Effector CD4-positive, alpha-beta T cell (primary cell): Measurements from ENCODE around the gene OXLD1.
A peak's percentile ranks its signal among the peaks of the same experiment; 100 is the strongest.
"Not testable (repeated sequence)": the region's sequence is repeated elsewhere in the genome, so short reads cannot be mapped to it uniquely, and the experiment has no call there.

Source experiments
- DNase-seq: peaks from one replicate; pipeline ENCODE4 v3.0.0-alpha.2; 2020

Gene OXLD1

DNA sequence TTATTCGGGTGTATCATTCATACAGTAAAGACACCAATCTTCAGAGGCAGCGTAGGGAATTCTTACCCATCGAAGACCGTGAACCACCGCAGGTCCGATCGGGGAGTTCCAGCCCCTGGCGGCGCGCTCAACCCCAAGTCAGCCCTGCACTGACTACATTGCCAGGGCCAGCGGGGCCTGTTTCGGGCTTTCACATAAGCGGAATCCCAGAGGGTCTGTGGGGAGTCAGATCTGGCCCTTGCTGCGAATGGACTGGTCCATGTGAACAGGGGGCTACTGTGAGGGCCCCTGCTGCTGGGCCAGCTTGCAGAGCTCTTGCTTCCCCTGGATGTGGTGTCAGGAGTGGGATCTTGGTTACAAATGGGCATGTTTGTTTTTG, 17.7 kb downstream of the OXLD1 start:
- DNase-seq = no peak

DNA sequence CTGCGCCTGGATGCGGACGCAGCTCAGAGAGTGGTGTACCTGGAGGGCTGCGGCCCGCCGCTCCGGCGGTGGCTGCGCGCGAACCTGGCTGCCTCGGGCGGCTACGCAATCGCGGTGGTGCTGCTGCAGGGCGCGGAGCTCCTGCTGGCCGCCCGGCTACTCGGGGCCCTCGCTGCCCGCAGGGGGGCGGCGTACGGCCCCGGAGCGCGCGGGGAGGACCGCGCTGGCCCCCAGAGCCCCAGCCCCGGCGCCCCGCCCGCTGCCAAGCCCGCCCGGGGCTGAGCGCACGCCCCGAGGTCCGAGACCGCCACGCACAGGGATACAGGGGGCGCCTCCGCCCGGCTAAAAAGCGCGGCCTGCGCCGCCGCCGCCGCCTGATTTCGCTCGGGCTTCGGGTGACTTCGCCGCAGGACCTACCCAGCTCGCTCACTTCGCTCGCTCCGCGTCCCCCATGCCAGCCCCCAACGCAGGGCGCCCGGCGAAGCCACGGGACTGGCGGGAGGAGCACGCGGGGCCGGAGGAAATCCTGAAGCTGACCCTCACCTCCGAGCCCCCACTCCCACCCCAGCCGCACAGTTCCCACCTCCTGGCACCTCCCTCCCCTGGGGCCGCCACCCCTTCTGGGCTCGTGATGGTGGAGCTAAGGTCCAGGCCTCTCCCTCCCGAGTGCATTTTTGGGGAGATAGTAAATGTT, 18.2 kb downstream of the OXLD1 start:
- no peak for DNase-seq

DNA sequence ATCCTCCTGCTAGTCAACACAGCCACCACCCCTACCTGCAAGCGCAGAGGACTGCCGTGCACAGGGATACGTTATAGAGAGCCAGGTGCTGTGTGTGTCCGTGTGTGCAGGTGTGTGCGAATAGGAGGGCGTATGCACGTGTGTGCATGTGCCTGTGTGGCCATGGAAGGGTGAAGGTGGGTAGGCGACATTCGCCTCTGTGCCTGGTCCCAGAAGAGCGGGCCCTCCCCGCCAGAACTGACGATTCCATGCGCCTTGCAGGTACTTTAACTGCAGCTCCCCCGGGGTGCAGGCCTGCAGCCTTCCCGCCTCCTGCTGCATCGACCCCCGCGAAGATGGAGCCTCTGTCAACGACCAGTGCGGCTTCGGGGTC, 18.8 kb downstream of the OXLD1 start:
- DNase-seq = no peak

DNA sequence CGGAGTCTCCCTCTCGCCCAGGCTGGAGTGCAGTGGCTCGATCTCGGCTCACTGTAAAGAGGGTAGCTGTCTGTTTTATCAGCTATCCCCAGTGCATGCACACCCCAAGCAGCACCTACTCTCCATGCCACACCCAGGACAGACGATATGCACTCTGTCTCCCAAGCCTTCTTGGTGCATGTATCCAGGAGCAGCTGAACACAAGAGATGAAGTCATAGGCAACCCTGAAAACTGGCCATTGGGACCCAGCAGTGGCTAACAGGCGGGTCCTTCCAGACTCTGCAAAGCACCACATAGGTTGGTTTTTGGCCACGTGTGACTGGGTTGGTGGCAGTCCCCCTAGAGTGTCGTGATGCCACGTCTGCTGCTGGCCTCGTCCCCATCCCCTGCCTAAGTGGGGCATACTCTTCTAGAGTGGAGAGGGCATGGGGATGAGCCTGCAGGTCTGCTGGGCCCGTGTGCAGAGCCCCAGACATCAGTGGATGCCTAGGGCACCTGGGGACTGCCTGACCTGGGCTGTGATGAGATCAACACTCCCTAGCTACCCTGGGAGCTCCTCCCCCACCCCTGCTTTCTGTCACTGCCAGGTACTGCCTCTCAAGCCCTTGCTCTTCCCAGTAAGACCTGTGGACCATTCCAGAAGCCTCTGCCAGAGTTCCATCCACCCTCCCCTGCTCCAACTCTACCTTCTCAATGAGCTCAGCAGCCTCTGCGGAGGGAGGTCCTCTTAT, 19.4 kb downstream of the OXLD1 start:
- DNase-seq = no peak

DNA sequence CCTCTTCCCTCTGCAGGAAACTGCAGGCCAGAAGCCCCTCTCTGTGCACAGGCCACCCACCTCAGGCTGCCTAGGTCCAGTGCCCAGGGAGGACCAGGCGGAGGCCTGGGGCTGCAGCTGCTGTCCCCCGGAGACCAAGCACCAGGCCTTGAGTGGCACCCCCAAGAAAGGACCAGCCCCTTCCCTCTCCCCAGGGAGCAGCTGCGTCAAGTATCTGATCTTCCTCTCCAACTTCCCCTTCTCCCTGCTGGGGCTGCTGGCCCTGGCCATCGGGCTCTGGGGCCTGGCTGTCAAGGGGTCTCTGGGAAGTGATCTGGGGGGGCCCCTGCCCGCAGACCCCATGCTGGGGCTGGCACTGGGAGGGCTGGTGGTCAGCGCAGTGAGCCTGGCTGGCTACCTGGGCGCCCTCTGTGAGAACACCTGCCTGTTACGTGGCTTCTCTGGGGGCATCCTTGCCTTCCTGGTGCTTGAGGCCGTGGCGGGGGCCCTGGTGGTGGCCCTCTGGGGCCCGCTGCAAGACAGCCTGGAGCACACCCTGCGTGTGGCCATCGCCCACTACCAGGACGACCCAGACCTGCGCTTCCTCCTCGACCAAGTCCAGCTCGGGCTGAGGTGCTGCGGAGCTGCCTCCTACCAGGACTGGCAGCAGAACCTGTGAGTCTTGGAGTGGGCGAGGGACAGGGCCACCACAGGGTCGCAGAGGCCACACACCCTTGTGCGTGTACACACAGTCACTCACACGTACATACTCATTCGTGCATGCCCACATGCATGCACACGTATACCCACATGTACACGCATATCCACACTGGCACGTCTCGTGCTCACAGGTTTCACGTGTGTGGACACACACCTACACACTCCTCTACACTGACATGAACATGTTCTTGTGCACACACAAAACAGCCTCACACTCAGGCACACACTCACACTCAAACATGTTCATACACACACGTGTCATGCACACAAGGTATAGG, 21.1 kb downstream of the OXLD1 start:
- DNase-seq = no peak

- no peak for DNase-seq
Measured at GRCh38 chr17:81644496-81644895, 21.9 kb downstream of the OXLD1 start.

GRCh38 chr17:81641825-81642489, 24.4 kb downstream of the OXLD1 start:
- no peak for DNase-seq

- DNase-seq = no peak
Measured at GRCh38 chr17:81640011-81640410, 26.4 kb downstream of the OXLD1 start.

GRCh38 chr17:81638683-81639082, 27.7 kb downstream of the OXLD1 start:
- DNase-seq = no peak

DNA sequence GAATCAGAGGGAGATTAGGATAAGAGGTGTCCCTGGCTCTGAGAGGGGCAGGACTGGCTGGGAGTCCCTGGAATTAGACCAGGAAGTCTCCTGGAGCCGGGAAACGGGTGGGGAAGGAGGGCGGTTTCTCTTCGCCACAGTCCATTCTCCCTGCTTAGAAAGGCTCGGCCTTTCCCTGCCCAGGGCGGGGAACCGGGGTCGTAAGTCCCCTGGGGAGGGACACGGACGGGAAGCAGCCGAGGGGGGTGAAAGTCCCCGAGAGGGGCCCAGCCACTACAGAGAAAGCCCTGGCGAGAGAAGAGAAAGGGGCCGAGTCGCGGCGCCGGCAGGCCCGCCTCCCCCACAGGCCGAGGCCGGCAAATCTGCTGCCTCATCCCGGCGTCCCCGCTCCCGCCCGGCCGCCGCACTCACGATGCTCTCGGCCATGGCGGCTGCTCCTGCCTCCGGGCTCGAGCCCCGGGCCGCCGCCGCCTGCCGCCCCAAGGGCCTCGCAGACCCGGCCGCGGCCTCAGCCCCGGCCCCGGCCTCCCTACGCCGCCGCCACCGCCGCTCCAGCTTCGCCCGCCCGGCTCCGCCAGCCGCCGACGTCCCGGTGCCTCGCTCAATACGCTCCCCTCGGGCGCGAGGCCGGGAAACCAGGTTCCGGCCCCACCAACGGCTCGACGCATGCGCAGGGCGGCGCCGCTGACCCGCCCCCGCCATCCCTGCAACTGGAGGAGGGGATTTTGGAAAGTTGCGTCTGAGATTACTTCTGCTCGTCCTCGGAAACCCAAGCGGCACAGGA, 29.7 kb downstream of the OXLD1 start, which contains the start of the genes NPLOC4 and TSPAN10:
Gene NPLOC4 (minus strand): TSS at position 608 of the 784 bp plus-strand sequence. CDS start 182 bp downstream, at position 426.
Gene TSPAN10 (plus strand): TSS at position 692 of the 784 bp plus-strand sequence. CDS start 5,217 bp downstream, outside the sequence.
- DNase-seq = peak; percentile 69

- DNase-seq = no peak
Measured at GRCh38 chr17:81635973-81636504, 30.4 kb downstream of the OXLD1 start.

- no peak for DNase-seq
Measured at GRCh38 chr17:81635431-81635830, 31.0 kb downstream of the OXLD1 start.

- no peak for DNase-seq
Measured at GRCh38 chr17:81631482-81631881, 34.9 kb downstream of the OXLD1 start.

GRCh38 chr17:81630274-81630673, 36.1 kb downstream of the OXLD1 start:
- no peak for DNase-seq

DNA sequence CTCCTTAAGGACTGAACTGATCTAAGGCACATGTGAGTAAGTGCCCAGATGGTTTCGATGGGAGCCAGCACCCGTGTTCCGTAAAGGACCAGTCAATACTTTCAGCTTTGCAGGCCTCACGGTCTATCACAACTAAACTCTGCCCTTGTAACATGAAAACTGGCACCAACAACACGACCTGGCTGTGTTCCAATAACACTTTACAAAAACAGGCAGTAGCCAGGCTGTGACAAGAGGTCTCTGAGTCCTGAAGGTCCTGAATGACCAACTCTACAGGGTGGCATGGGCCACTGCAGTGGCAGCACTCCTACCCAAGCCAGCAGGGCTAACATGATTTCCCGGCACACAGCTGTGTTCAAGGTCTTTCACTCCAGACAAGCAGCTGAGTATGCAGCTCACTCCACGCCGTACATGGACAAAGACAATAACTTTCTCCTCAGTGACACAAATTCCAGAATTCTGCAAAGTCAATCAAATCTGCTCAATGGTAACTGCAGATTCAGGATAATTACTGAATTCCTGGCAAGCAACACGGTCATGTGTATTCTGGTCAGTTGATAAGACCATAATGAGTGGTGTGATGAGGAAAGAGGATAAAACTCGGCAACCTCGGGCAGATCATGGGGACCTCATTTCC, 44.8 kb downstream of the OXLD1 start:
- DNase-seq = no peak

GRCh38 chr17:81618307-81618706, 48.1 kb downstream of the OXLD1 start:
- not testable (repeated sequence) for DNase-seq

GRCh38 chr17:81616877-81617276, 49.5 kb downstream of the OXLD1 start:
- DNase-seq = no peak

DNA sequence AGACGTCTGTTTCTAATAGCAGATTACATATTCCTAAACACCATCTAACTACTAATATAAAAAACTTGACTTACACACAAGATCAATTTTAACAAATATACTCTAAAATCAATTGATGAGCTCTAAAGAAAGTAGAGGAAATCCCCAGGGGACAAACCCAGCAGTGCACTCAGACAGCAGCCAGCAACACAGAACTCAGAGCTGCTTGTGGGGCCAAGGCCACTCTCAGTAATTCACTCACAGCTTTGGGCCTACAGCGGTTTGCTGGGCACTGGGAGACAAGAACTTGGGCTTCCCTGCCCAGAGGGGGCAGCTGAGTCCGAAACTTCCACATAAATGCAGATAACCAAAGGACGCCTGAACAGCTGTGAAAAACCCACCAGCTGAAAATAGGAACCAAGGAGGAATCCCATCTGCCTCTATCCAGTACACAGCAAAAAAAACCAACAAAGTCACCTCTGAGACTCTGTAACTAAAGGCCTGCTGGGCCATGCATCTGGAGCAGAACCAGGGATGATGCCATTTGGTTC, 50.9 kb downstream of the OXLD1 start:
- DNase-seq = no peak
